H1 (cell line): Measurements from ENCODE around the gene APOL3. TPM values are rescaled to one million over a fixed set of nuclear protein-coding genes. Genes with fewer than 3 reads are reported as not detected.

ENCODE experiments used
- CTCF ChIA-PET: fragments of 300-600 bp; sonication (Branson Sonifier 250); formaldehyde crosslinking; loops from one replicate; lab custom pipeline; 2021; ENCODE audit not compliant: partially characterized antibody; lab: Charles Lee
- POLR2A ChIA-PET: fragments of 300-600 bp; sonication (Branson Sonifier 250); formaldehyde crosslinking; loops from one replicate; lab custom pipeline; 2021; ENCODE audit warnings: inconsistent platforms; ENCODE audit not compliant: partially characterized antibody; lab: Charles Lee
- DNase-seq, 2 experiments: peaks; one replicate each; pipeline versions ENCODE4 v3.0.0 to v3.0.0-alpha.2; 2010 to 2022; ENCODE audit warnings: low spot score in 2 of 2, low read depth in 1 of 2, mixed read lengths in 1 of 2
- FAIRE-seq: peaks from 2 replicates; lab custom pipeline; 2011; peaks lifted over from hg19 to GRCh38; lab: Jason Lieb, UNC
- H2AFZ ChIP-seq: 2 replicates; pipeline ENCODE4 v1.8.1; 2012; ENCODE audit warnings: low read length, inconsistent platforms
- H2AK5ac ChIP-seq: 2 replicates; pipeline ENCODE4 v1.6.1; 2013; ENCODE audit warnings: low read depth, low read length
- H2BK120ac ChIP-seq: replicated peaks from 2 replicates; pipeline ENCODE3; 2013; ENCODE audit warnings: low read depth, low read length, inconsistent platforms
- H2BK12ac ChIP-seq: 2 replicates; pipeline ENCODE4 v1.6.1; 2013; ENCODE audit warnings: low read depth, low read length
- H2BK15ac ChIP-seq: 2 replicates; pipeline ENCODE4 v1.6.1; 2013; ENCODE audit warnings: low read length
- H2BK20ac ChIP-seq: 2 replicates; pipeline ENCODE4 v1.6.1; 2013; ENCODE audit warnings: low read length
- H2BK5ac ChIP-seq: 2 replicates; pipeline ENCODE4 v1.6.1; 2013; ENCODE audit warnings: low read depth, low read length
- H3K14ac ChIP-seq: 2 replicates; pipeline ENCODE4 v1.6.1; 2013; ENCODE audit warnings: inconsistent platforms; ENCODE audit not compliant: insufficient read length
- H3K18ac ChIP-seq: 2 replicates; pipeline ENCODE4 v1.6.1; 2013; ENCODE audit warnings: low read length; ENCODE audit errors: extremely low read depth
- H3K23ac ChIP-seq: 2 replicates; pipeline ENCODE4 v1.6.1; 2013; ENCODE audit warnings: inconsistent platforms; ENCODE audit not compliant: insufficient read length
- H3K23me2 ChIP-seq: 2 replicates; pipeline ENCODE4 v1.6.1; 2013; ENCODE audit warnings: low read depth, low read length
- H3K27ac ChIP-seq: 2 replicates; pipeline ENCODE4 v1.6.1; 2011; ENCODE audit warnings: low read depth, low read length, inconsistent platforms
- H3K27me3 ChIP-seq, 4 experiments: replicated peaks in 1 of 4; 1 replicate in 1 of 4; 2 replicates in 3 of 4; pipeline versions ENCODE4 v1.6.1 to v1.8.1; 2011 to 2013; ENCODE audit warnings: low read length in 3 of 4, mild to moderate bottlenecking in 3 of 4, inconsistent platforms in 2 of 4, mixed read lengths in 2 of 4, moderate library complexity in 1 of 4; ENCODE audit not compliant: control insufficient read depth in 3 of 4, insufficient read depth in 3 of 4; ENCODE audit errors: extremely low read depth in 1 of 4
- H3K36me3 ChIP-seq, 4 experiments: 2 replicates each; pipeline versions ENCODE4 v1.6.1 to v1.8.1; 2011 to 2013; ENCODE audit warnings: mild to moderate bottlenecking in 4 of 4, low read length in 3 of 4, moderate library complexity in 2 of 4, control low read depth in 1 of 4, inconsistent platforms in 1 of 4; ENCODE audit not compliant: insufficient read depth in 4 of 4, control insufficient read depth in 2 of 4
- H3K4ac ChIP-seq: replicated peaks from 2 replicates; pipeline ENCODE3; 2013; ENCODE audit warnings: low read length, low read depth, mixed read lengths, inconsistent platforms; ENCODE audit not compliant: insufficient read length
- H3K4me1 ChIP-seq, 4 experiments: replicated peaks in 1 of 4; 1 replicate in 1 of 4; 2 replicates in 3 of 4; pipeline versions ENCODE4 v1.6.1 to v1.8.1; 2011 to 2013; ENCODE audit warnings: low read length in 3 of 4, inconsistent platforms in 2 of 4, mixed read lengths in 1 of 4; ENCODE audit not compliant: insufficient read depth in 4 of 4, control insufficient read depth in 3 of 4
- H3K4me2 ChIP-seq, 2 experiments: 2 replicates each; pipeline versions ENCODE4 v1.6.1 to v1.8.1; 2011 to 2013; ENCODE audit warnings: low read depth in 2 of 2, low read length in 2 of 2, control low read depth in 1 of 2, inconsistent platforms in 1 of 2, mild to moderate bottlenecking in 1 of 2; ENCODE audit not compliant: insufficient read depth in 1 of 2
- H3K4me3 ChIP-seq, 4 experiments: fragments of 200-600, 300-600 bp in 1 of 4; sonication (generic), shearing (Covaris generic), sonication (Bioruptor Twin) in 1 of 4; 2 replicates each; pipeline versions ENCODE4 v1.5.1 to v1.8.1; 2011 to 2016; ENCODE audit warnings: low read length in 4 of 4, low read depth in 3 of 4, control low read depth in 2 of 4, inconsistent platforms in 2 of 4, mild to moderate bottlenecking in 2 of 4, mixed read lengths in 1 of 4, moderate library complexity in 1 of 4; ENCODE audit not compliant: insufficient read depth in 2 of 4; ENCODE audit errors: extremely low read depth in 1 of 4
- H3K56ac ChIP-seq: replicated peaks from 2 replicates; pipeline ENCODE3; 2013; ENCODE audit warnings: low read depth, mild to moderate bottlenecking, mixed read lengths, low read length, inconsistent platforms; ENCODE audit not compliant: insufficient read length
- H3K79me1 ChIP-seq: 2 replicates; pipeline ENCODE4 v1.6.1; 2013; ENCODE audit warnings: low read depth, low read length, control low read depth
- H3K79me2 ChIP-seq, 2 experiments: 2 replicates each; pipeline versions ENCODE4 v1.6.1 to v1.8.1; 2012 to 2013; ENCODE audit warnings: low read length in 2 of 2, mild to moderate bottlenecking in 2 of 2, inconsistent platforms in 1 of 2; ENCODE audit not compliant: insufficient read depth in 2 of 2, control insufficient read depth in 1 of 2
- H3K9ac ChIP-seq, 4 experiments: replicated peaks in 1 of 4; 1 replicate in 1 of 4; 2 replicates in 3 of 4; pipeline versions ENCODE4 v1.6.1 to v1.8.1; 2011 to 2013; ENCODE audit warnings: low read depth in 3 of 4, low read length in 3 of 4, control low read depth in 2 of 4, mild to moderate bottlenecking in 2 of 4, moderate library complexity in 2 of 4, inconsistent platforms in 1 of 4; ENCODE audit errors: extremely low read depth in 1 of 4
- H3K9me3 ChIP-seq, 2 experiments: 2 replicates each; pipeline versions ENCODE4 v1.6.1 to v1.8.1; 2012 to 2013; ENCODE audit warnings: mild to moderate bottlenecking in 2 of 2, moderate library complexity in 2 of 2, control low read depth in 1 of 2, inconsistent platforms in 1 of 2, low read depth in 1 of 2, low read length in 1 of 2, mixed read lengths in 1 of 2; ENCODE audit not compliant: insufficient read depth in 2 of 2
- H4K20me1 ChIP-seq, 2 experiments: replicated peaks in 1 of 2; 2 replicates each; pipeline versions ENCODE3 to v1.8.1; 2011 to 2013; ENCODE audit warnings: inconsistent platforms in 2 of 2, low read length in 2 of 2, mild to moderate bottlenecking in 1 of 2; ENCODE audit not compliant: insufficient read depth in 2 of 2, control insufficient read depth in 1 of 2
- H4K5ac ChIP-seq: 2 replicates; pipeline ENCODE4 v1.6.1; 2013; ENCODE audit warnings: low read length, low read depth, mixed read lengths, inconsistent platforms; ENCODE audit not compliant: insufficient read length
- H4K8ac ChIP-seq: 2 replicates; pipeline ENCODE4 v1.8.0; 2013; ENCODE audit warnings: mild to moderate bottlenecking, moderate library complexity, low read length, inconsistent platforms; ENCODE audit not compliant: insufficient read depth; ENCODE audit errors: extremely low read depth
- H4K91ac ChIP-seq: replicated peaks from 2 replicates; pipeline ENCODE3; 2013; ENCODE audit warnings: low read length, mixed read lengths, inconsistent platforms; ENCODE audit not compliant: insufficient read length
- BACH1 ChIP-seq: IDR thresholded peaks from 2 replicates; pipeline ENCODE4 v1.6.1; 2012; ENCODE audit warnings: low read length, improper control_type of control experiment
- BCL11A ChIP-seq, 2 experiments: IDR thresholded peaks; one replicate each; pipeline ENCODE4 v1.6.1; 2011; ENCODE audit warnings: low read depth in 2 of 2, low read length in 2 of 2, mild to moderate bottlenecking in 2 of 2
- CBX8 ChIP-seq: fragments of 300-800, 300-1000 bp; sonication (generic); IDR thresholded peaks from 2 replicates; pipeline ENCODE4 v1.7.1; 2016; ENCODE audit warnings: low read depth, low read length, borderline replicate concordance
- EP300 ChIP-seq, 2 experiments: IDR thresholded peaks; 1 replicate in 1 of 2; 2 replicates in 1 of 2; pipeline ENCODE4 v1.6.1; 2011 to 2012; ENCODE audit warnings: low read depth in 2 of 2, low read length in 2 of 2, mild to moderate bottlenecking in 2 of 2, borderline replicate concordance in 1 of 2, inconsistent platforms in 1 of 2, moderate library complexity in 1 of 2
- HDAC6 ChIP-seq: IDR thresholded peaks from one replicate; pipeline ENCODE4 v1.7.1; 2012; ENCODE audit warnings: low read depth, mild to moderate bottlenecking, inconsistent platforms, low read length, moderate library complexity
- KDM5A ChIP-seq: fragments of 200-600 bp; IDR thresholded peaks from 2 replicates; pipeline ENCODE4 v1.7.1; 2012; ENCODE audit warnings: mild to moderate bottlenecking, low read length, inconsistent platforms, mixed read lengths
- SIN3A ChIP-seq, 2 experiments: IDR thresholded peaks in 1 of 2; conservative IDR thresholded peaks in 1 of 2; 2 replicates each; pipeline ENCODE4 v1.6.1; 2011 to 2012; ENCODE audit warnings: low read length in 2 of 2, improper control_type of control experiment in 1 of 2, low read depth in 1 of 2, mild to moderate bottlenecking in 1 of 2
- SP1 ChIP-seq: IDR thresholded peaks from 2 replicates; pipeline ENCODE4 v1.6.1; 2011; ENCODE audit warnings: low read depth, low read length
- WGBS, 2 experiments: shearing (Covaris generic) in 1 of 2; methylation state at CpG; one replicate each; pipeline versions ENCODE4 v1.1.6 to v1.1.7; 2013 to 2015; ENCODE audit warnings: low lambda C conversion rate in 2 of 2, mixed read lengths in 2 of 2, inconsistent platforms in 1 of 2, low coverage in 1 of 2, missing lambda C conversion rate in 1 of 2; ENCODE audit not compliant: insufficient replicate concordance in 2 of 2, insufficient coverage in 1 of 2, insufficient read length in 1 of 2; ENCODE audit errors: extremely low coverage in 1 of 2, missing lambda C conversion rate in 1 of 2; 5-methylcytosine and 5-hydroxymethylcytosine counted together
- polyA plus RNA-seq, 7 experiments: library from polyadenylated mRNA; depleted of rRNA in 3 of 7; stranded (reverse) in 5 of 7; unstranded in 2 of 7; fragments of >200 nt in 5 of 7; fragments of 200-250 nt in 2 of 7; gene quantifications; 1 replicate in 5 of 7; 2 replicates in 1 of 7; 4 replicates in 1 of 7; pipeline versions ENCODE4 v1.2.1 to v1.2.3, GENCODE V29; 2011 to 2013; ENCODE audit warnings: missing spikeins in 2 of 7, mixed read lengths in 2 of 7
- total RNA-seq: library from RNA; stranded (reverse); fragmentation: NEBNext Ultra II Directional; extraction: Animal tissue kit (Norgen Biotek cat#: 25700); gene quantifications from 2 replicates; pipeline ENCODE4 v1.2.1, GENCODE V29; 2021

APOL3 gene
- total and polyA plus RNA-seq, 2 of the 8 experiments (the other 6 are each of a cell fraction or from before 2014, with no cell fraction given): 0.12 TPM; not detected in 1

- Histone ChIP-seq H4K20me1 (no peaks in the 10 kb centered on the region), H3K36me3 (peaks cover 0 to 3% (median 0%) of the 10 kb centered on the region in 4 experiments; a peak in 1 of 8 replicates), H2BK15ac (no peak overlapping the region), H3K79me1 (no peaks in the 10 kb centered on the region), H3K4me3 (no peak overlapping the region), H2AFZ (no peak overlapping the region), H4K91ac (no peak overlapping the region), H2BK12ac (no peak overlapping the region), H3K9me3 (peaks cover 5% of the 10 kb centered on the region in 2 experiments; a peak in 2 of 4 replicates), H3K4me2 (no peak overlapping the region), H3K4me1 (no peaks in the 10 kb centered on the region), H2BK20ac (no peak overlapping the region), H3K14ac (no peak overlapping the region), H3K23ac (no peak overlapping the region), H3K18ac (no peak overlapping the region), H2AK5ac (no peak overlapping the region), H4K8ac (no peak overlapping the region), H2BK5ac (no peak overlapping the region), H3K27ac (no peak overlapping the region), H2BK120ac (no peak overlapping the region), H4K5ac (no peak overlapping the region), H3K56ac (no peak overlapping the region), H3K9ac (no peak overlapping the region), H3K4ac (no peak overlapping the region), H3K27me3 (no peaks in the 10 kb centered on the region), H3K79me2 (no peaks in the 10 kb centered on the region), H3K23me2 (no peaks in the 10 kb centered on the region)
- ChIA-PET POLR2A (no interaction called here), CTCF (interaction anchor here (0.9 to 4.7 kb wide), 3 partner anchors 15 to 121 kb away, joined by 3 to 30 read pairs (median 6); no protein-coding TSS in a partner anchor)
- 81% methylated on average over 2 of the region's 2 CpGs; no CpG with 5 or more reads in 1 of the 2 experiments for WGBS, 2 experiments
- TF ChIP-seq BCL11A (IDR thresholded peaks at IDR 0.05; ENCODE audit: low read depth in 2 of 2, low read length in 2 of 2) (no peak), HDAC6 (no peak), SIN3A (conservative IDR thresholded peaks at IDR 0.05 in 1 of 2, IDR thresholded peaks at IDR 0.05 in 1 of 2; ENCODE audit: low read depth in 1 of 2, low read length in 2 of 2) (no peak), CBX8 (no peak), EP300 (IDR thresholded peaks at IDR 0.05; ENCODE audit: borderline replicate concordance in 1 of 2, low read depth in 2 of 2, low read length in 2 of 2) (no peak), BACH1 (no peak), SP1 (no peak), KDM5A (no peak)
- FAIRE-seq (no peak), DNase-seq (no peak)
Measured at GRCh38 chr22:36165141-36165540, 4.6 kb upstream of the APOL3 start.
